Stimulated activated CD4-positive, alpha-beta T cell treated with anti-CD3 and anti-CD28 coated beads, Interleukin-4, amount 100 ng/mL, for 48 hours (primary cell): Measurements from ENCODE around the gene ALAS2.
A peak's percentile ranks its signal among the peaks of the same experiment; 100 is the strongest.
"Not testable (repeated sequence)": the region's sequence is repeated elsewhere in the genome, so short reads cannot be mapped to it uniquely, and the experiment has no call there.

Experiments
- DNase-seq, 2 donors: peaks; one replicate each; pipeline ENCODE4 v3.0.0-alpha.2; 2020; ENCODE audit warnings: low read depth in 2 of 2

ALAS2 gene

GRCh38 chrX:55030271-55031205, at the start of gene ALAS2:
TSS of gene ALAS2 (minus strand) at chrX:55030977. CDS start at chrX:55026000, 4,977 bp downstream.
- DNase-seq: no peak

GRCh38 chrX:55074851-55075467, 44.2 kb upstream of the ALAS2 start, which contains the start of gene PAGE2B:
TSS of gene PAGE2B (plus strand) at chrX:55075030. CDS start at chrX:55076042, 1,012 bp downstream.
- DNase-seq: no peak

GRCh38 chrX:55072286-55072685, 41.5 kb upstream of the ALAS2 start:
- DNase-seq: no peak

- DNase-seq: not testable (repeated sequence)
Observed at GRCh38 chrX:55067180-55067579, 36.4 kb upstream of the ALAS2 start.

- peak in 1 of 2 donors; percentile 4 for DNase-seq
Observed at GRCh38 chrX:55057675-55058249, 27.0 kb upstream of the ALAS2 start.

GRCh38 chrX:55056820-55057674, 26.3 kb upstream of the ALAS2 start:
- DNase-seq: no peak

- not testable (repeated sequence) for DNase-seq
Observed at GRCh38 chrX:55050599-55050998, 19.8 kb upstream of the ALAS2 start.

GRCh38 chrX:55041514-55041913, 10.7 kb upstream of the ALAS2 start:
- DNase-seq: no peak

GRCh38 chrX:55039471-55039870, 8.7 kb upstream of the ALAS2 start:
- DNase-seq: no peak

- DNase-seq: no peak
Observed at GRCh38 chrX:55033429-55033828, 2.7 kb upstream of the ALAS2 start.

- DNase-seq: no peak
Observed at GRCh38 chrX:55029291-55029690, 1.5 kb downstream of the ALAS2 start.

- DNase-seq: no peak
Observed at GRCh38 chrX:55028611-55029010, 2.2 kb downstream of the ALAS2 start.

GRCh38 chrX:55028040-55028439, 2.7 kb downstream of the ALAS2 start:
- DNase-seq: no peak

- DNase-seq: no peak
Observed at GRCh38 chrX:55026840-55027239, 3.9 kb downstream of the ALAS2 start.

- DNase-seq: no peak
Observed at GRCh38 chrX:55026143-55026542, 4.6 kb downstream of the ALAS2 start.

- DNase-seq: no peak
Observed at GRCh38 chrX:55014897-55015299, 15.9 kb downstream of the ALAS2 start.

GRCh38 chrX:55011294-55011693, 19.5 kb downstream of the ALAS2 start:
- DNase-seq: no peak

GRCh38 chrX:55008571-55009358, 22.0 kb downstream of the ALAS2 start:
- DNase-seq: no peak

- DNase-seq: no peak
Observed at GRCh38 chrX:55007656-55008055, 23.1 kb downstream of the ALAS2 start.

GRCh38 chrX:55006827-55007621, 23.8 kb downstream of the ALAS2 start:
- DNase-seq: no peak
